ENCODE data around the gene CYP2A6.

- TF ChIP-seq CTCF (IDR thresholded peaks at IDR 0.05) (no peak), POLR2A (IDR thresholded peaks at IDR 0.05) (no peak)
These were observed 13.4 kb downstream of the CYP2A6 start for GRCh38 chr19:40836754-40837429.

Data from adrenal gland (tissue), 5 donors.